Stomach (tissue), 9 donors: ENCODE data around the gene TMC4. TPM values are rescaled to one million over a fixed set of nuclear protein-coding genes. Genes with fewer than 3 reads are reported as not detected.
"Not testable (repeated sequence)": the region's sequence is repeated elsewhere in the genome, so short reads cannot be mapped to it uniquely, and the experiment has no call there.

Source experiments
- DNase-seq, 2 donors: peaks; one replicate each; pipeline versions ENCODE4 v3.0.0 to v3.0.0-alpha.2; 2013 to 2019
- H3K27ac ChIP-seq, 5 donors: fragments of 200-600 bp in 4 of 5; sonication (generic) in 4 of 5; one replicate each; pipeline ENCODE4 v1.5.1; 2013 to 2019; ENCODE audit warnings: mild to moderate bottlenecking in 1 of 5, moderate library complexity in 1 of 5
- H3K27me3 ChIP-seq, 3 donors: fragments of 200-600 bp; sonication (generic); one replicate each; pipeline ENCODE4 v1.5.1; 2017 to 2019; ENCODE audit warnings: mixed run types in 1 of 3
- H3K36me3 ChIP-seq, 4 donors: fragments of 200-600 bp; sonication (generic); 1 replicate in 3 of 4; 2 replicates in 1 of 4; pipeline ENCODE4 v1.5.1; 2016 to 2019
- H3K4me1 ChIP-seq, 4 donors: fragments of 200-600 bp; sonication (generic); one replicate each; pipeline ENCODE4 v1.5.1; 2016 to 2019
- H3K4me3 ChIP-seq, 4 donors: fragments of 200-600 bp; sonication (generic) in 3 of 4; one replicate each; pipeline ENCODE4 v1.5.1; 2016 to 2019; ENCODE audit warnings: mild to moderate bottlenecking in 1 of 4
- H3K9me3 ChIP-seq, 4 donors: fragments of 200-600 bp; sonication (generic); one replicate each; pipeline ENCODE4 v1.5.1; 2016 to 2019
- EP300 ChIP-seq: sonication (generic); formaldehyde crosslinking; IDR thresholded peaks from one replicate; pipeline ENCODE4 v1.6.1; 2017; ENCODE audit warnings: antibody characterized with exemption
- POLR2A ChIP-seq, 4 donors: fragments of 450-650 bp; IDR thresholded peaks; one replicate each; pipeline ENCODE4 v1.6.1; 2016; ENCODE audit warnings: antibody characterized with exemption in 4 of 4, control low read depth in 2 of 4, mild to moderate bottlenecking in 1 of 4, moderate library complexity in 1 of 4
- POLR2AphosphoS5 ChIP-seq, 3 donors: sonication (generic); formaldehyde crosslinking; IDR thresholded peaks; one replicate each; pipeline ENCODE4 v1.6.1; 2016; ENCODE audit warnings: antibody characterized with exemption in 3 of 3
- WGBS, 5 donors: extraction: QIAGEN DNeasy Blood & Tissue Kit in 3 of 5; methylation state at CpG; one replicate each; pipeline versions ENCODE4 v1.1.5 to v1.1.7; 2013 to 2018; 5-methylcytosine and 5-hydroxymethylcytosine counted together
- intact Hi-C: fragments of 100-400 bp; cut with DNase I; formaldehyde crosslinking; loops from one replicate; pipeline ENCODE4 v1.15.1; 2023; ENCODE audit warnings: low total_unique reads
- polyA plus RNA-seq, 3 donors: library from polyadenylated mRNA; stranded (reverse); fragments of 200-250 nt; gene quantifications; one replicate each; pipeline ENCODE4 v1.2.3, GENCODE V29; 2013
- total RNA-seq, 5 donors: library from RNA; depleted of rRNA; stranded (reverse); fragments of >200 nt; gene quantifications; one replicate each; pipeline versions ENCODE4 v1.1.0 to v1.2.3, GENCODE V29; 2014 to 2016
- TF ChIP-seq, protein P1 (sequence below), 7 experiments: fragments of 450-650 bp in 4 of 7; fragments of 200-600 bp in 3 of 7; sonication (generic) in 3 of 7; IDR thresholded peaks; one replicate each; pipeline ENCODE4 v1.5.1; 2016 to 2019; ENCODE audit warnings: antibody characterized with exemption in 7 of 7, control low read depth in 2 of 7, mild to moderate bottlenecking in 1 of 7
- donor health status: healthy with polysubstance abuse.
- donor health status: Bipolar disorder and iron deficiency.
- donor health status: healthy.

TMC4 gene
- total and polyA plus RNA-seq, 8 donors: 28.0 to 99.5 (median 43.2) TPM

DNA sequence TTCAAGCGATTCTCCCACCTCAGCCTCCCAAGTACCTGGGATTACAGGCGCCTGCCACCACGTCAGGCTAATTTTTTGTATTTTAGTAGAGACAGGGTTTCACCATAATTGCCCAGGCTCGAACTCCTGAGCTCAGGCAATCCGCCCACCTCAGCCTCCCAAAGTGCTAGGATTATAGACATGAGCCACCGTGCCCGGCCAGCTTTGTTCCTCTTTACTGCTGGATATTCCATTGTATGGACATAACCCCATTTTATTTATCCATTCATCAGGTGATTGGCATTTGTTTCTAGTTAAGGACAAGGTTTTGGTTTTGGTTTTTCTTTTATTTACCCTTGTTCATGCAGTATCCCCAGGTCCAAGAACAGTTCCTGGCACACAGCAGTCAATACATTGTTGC, 23.6 kb upstream of the TMC4 start:
- Histone ChIP-seq H3K4me1 (peaks cover 17 to 31% (median 21%) of the 10 kb centered on the region in 4 donors), H3K4me3 (no peak overlapping the region), H3K9me3 (no peaks in the 10 kb centered on the region), H3K36me3 (peaks cover 3 to 33% (median 29%) of the 10 kb centered on the region in 4 donors), H3K27me3 (no peaks in the 10 kb centered on the region), H3K27ac (no peak overlapping the region)
- intact Hi-C loops: no loop called here
- DNase-seq: no peak
- TF ChIP-seq POLR2AphosphoS5 (IDR thresholded peaks at IDR 0.05) (no peak), EP300 (no peak), POLR2A (IDR thresholded peaks at IDR 0.05) (no peak)
- TF ChIP-seq, protein P1, sequence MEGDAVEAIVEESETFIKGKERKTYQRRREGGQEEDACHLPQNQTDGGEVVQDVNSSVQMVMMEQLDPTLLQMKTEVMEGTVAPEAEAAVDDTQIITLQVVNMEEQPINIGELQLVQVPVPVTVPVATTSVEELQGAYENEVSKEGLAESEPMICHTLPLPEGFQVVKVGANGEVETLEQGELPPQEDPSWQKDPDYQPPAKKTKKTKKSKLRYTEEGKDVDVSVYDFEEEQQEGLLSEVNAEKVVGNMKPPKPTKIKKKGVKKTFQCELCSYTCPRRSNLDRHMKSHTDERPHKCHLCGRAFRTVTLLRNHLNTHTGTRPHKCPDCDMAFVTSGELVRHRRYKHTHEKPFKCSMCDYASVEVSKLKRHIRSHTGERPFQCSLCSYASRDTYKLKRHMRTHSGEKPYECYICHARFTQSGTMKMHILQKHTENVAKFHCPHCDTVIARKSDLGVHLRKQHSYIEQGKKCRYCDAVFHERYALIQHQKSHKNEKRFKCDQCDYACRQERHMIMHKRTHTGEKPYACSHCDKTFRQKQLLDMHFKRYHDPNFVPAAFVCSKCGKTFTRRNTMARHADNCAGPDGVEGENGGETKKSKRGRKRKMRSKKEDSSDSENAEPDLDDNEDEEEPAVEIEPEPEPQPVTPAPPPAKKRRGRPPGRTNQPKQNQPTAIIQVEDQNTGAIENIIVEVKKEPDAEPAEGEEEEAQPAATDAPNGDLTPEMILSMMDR (IDR thresholded peaks at IDR 0.05): no peak
- WGBS, 5 donors: 93 to 96% (median 94%) methylated on average over 7 of the region's 7 CpGs

DNA sequence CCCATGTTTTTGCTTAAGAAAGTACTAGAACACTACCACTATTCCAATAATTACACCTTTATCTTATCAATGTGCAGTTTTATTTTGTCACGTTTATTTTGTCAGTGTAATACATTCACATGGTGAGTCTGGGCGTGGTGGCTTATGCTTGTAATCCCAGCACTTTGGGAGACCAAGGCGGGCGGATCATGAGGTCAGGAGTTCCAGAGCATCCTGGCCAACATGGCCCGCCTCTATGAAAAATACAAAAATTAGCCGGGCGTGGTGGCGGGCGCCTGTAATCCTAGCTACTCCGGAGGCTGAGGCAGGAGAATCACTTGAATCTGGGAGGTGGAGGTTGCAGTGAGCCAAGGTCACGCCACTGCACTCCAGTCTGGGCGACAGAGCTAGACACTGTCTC, 21.5 kb upstream of the TMC4 start:
- WGBS, 5 donors: 89 to 92% (median 92%) methylated on average over 12 of the region's 12 CpGs
- H3K27me3 ChIP-seq, H3K4me3 ChIP-seq, intact Hi-C loops, H3K9me3 ChIP-seq, H3K27ac ChIP-seq, DNase-seq: not testable (repeated sequence)
- peaks cover 3 to 33% (median 27%) of the 10 kb centered on the region in 4 donors for H3K36me3 ChIP-seq
- H3K4me1 ChIP-seq: peaks cover 10 to 21% (median 17%) of the 10 kb centered on the region in 4 donors

DNA sequence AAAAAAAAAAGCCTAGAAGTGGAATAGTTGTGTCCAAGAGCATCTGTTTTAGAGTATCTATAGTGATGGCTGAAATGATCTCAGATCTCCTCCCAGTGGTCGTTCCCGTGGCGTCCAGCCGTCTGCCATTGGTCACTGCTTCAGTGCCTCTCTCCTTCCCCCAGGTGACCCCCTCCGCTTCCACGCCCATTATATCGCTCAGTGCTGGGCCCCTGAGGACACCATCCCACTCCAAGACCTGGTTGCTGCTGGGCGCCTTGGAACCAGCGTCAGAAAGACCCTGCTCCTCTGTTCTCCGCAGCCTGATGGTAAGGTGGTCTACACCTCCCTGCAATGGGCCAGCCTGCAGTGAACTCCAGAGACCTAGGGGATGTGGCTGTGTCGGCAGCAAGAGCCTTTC, 20.1 kb upstream of the TMC4 start:
- WGBS, 5 donors: 89 to 93% (median 92%) methylated on average over 11 of the region's 11 CpGs
- Histone ChIP-seq H3K4me3 (peak overlapping the region in 1 of 4 donors; percentile 79), H3K36me3 (peaks cover 3 to 33% (median 27%) of the 10 kb centered on the region in 4 donors), H3K4me1 (peaks cover 19 to 31% (median 27%) of the 10 kb centered on the region in 4 donors), H3K27ac (peak overlapping the region in 1 of 5 donors; percentile 99), H3K27me3 (no peaks in the 10 kb centered on the region), H3K9me3 (no peaks in the 10 kb centered on the region)
- DNase-seq: no peak
- intact Hi-C loops: no loop called here
- TF ChIP-seq POLR2AphosphoS5 (IDR thresholded peaks at IDR 0.05) (no peak), EP300 (no peak), POLR2A (IDR thresholded peaks at IDR 0.05) (no peak)
- TF ChIP-seq, protein P1 (IDR thresholded peaks at IDR 0.05): no peak

DNA sequence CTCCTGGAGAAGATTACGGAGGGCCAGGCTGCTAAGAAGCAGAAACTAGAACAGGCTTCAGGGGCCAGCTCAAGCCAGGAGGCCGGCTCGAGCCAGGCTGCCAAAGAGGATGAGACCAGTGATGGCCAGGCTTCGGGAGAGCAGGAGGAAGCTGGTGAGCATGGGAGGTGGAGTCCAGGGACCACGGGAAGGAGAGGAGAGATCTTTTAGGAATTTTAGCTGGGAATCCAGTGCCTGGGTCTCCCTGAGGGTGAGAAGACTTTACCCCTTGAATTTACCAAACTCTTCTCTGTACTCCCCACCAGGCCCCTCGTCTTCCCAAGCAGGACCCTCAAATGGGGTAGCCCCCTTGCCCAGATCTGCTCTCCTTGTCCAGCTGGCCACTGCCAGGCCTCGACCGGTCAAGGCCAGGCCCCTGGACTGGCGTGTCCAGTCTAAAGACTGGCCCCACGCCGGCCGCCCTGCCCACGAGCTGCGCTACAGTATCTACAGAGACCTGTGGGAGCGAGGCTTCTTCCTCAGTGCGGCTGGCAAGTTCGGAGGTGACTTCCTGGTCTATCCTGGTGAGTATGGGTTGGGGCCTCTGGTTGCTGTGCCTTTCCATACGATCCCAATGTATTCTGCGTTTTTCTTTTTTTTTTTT, 19.0 kb upstream of the TMC4 start:
- Histone ChIP-seq H3K4me1 (peaks cover 26 to 40% (median 36%) of the 10 kb centered on the region in 4 donors), H3K9me3 (no peaks in the 10 kb centered on the region), H3K27ac (peak overlapping the region; percentile 97 to 99 (median 99)), H3K27me3 (no peaks in the 10 kb centered on the region), H3K36me3 (peaks cover 8 to 39% (median 30%) of the 10 kb centered on the region in 4 donors), H3K4me3 (peak overlapping the region; percentile 75 to 93 (median 84))
- no peak for DNase-seq
- TF ChIP-seq, protein P1 (IDR thresholded peaks at IDR 0.05): no peak
- TF ChIP-seq POLR2AphosphoS5 (IDR thresholded peaks at IDR 0.05) (no peak), POLR2A (IDR thresholded peaks at IDR 0.05) (no peak)
- 56 to 62% (median 57%) methylated on average over 19 of the region's 19 CpGs for WGBS, 5 donors
- intact Hi-C loops: no loop called here
